Esophagus squamous epithelium (tissue), 4 donors: ENCODE data around the gene FERMT1.

Experiments
- CTCF ChIP-seq, 6 experiments: fragments of 450-650 bp in 4 of 6; fragments of 200-600 bp in 2 of 6; sonication (generic) in 2 of 6; IDR thresholded peaks; one replicate each; pipeline ENCODE4 v1.5.1; 2016 to 2019; ENCODE audit warnings: antibody characterized with exemption in 6 of 6, mild to moderate bottlenecking in 4 of 6, moderate library complexity in 4 of 6
- POLR2A ChIP-seq, 4 donors: fragments of 450-650 bp; IDR thresholded peaks; one replicate each; pipeline ENCODE4 v1.6.1; 2017; ENCODE audit warnings: antibody characterized with exemption in 4 of 4, mild to moderate bottlenecking in 4 of 4, moderate library complexity in 3 of 4

- TF ChIP-seq CTCF (IDR thresholded peaks at IDR 0.05) (no peak), POLR2A (IDR thresholded peaks at IDR 0.05) (no peak)
Measured at GRCh38 chr20:6121504-6121903, 1.3 kb downstream of the FERMT1 start.
